HG02840 (cell line): ENCODE measurements around the gene JADE2.

Source experiments
- ATAC-seq: cut with Tn5 transposase; IDR thresholded peaks from one replicate; pipeline ENCODE4 v1.9.1; 2021; ENCODE audit warnings: mild to moderate bottlenecking, moderate library complexity, moderate number of reproducible peaks; ENCODE audit not compliant: unreplicated experiment, low FRiP score

The JADE2 gene

GRCh38 chr5:134565791-134566740 is 40.6 kb downstream of the JADE2 start:
- ATAC-seq, result no peak

- ATAC-seq, result no peak
These were observed 41.3 kb downstream of the JADE2 start for GRCh38 chr5:134566741-134567221.

GRCh38 chr5:134567641-134568336 is 42.3 kb downstream of the JADE2 start:
- no peak for ATAC-seq

- no peak for ATAC-seq
These were observed 42.8 kb downstream of the JADE2 start for GRCh38 chr5:134568337-134568700.

- ATAC-seq, result no peak
These were observed 43.6 kb downstream of the JADE2 start for GRCh38 chr5:134568761-134569695.

GRCh38 chr5:134569758-134570364 is 44.4 kb downstream of the JADE2 start:
- ATAC-seq, result no peak

GRCh38 chr5:134570365-134570758 is 44.9 kb downstream of the JADE2 start:
- ATAC-seq, result no peak

- ATAC-seq, result no peak
These were observed 45.4 kb downstream of the JADE2 start for GRCh38 chr5:134570886-134571285.

GRCh38 chr5:134571693-134572405 is 46.4 kb downstream of the JADE2 start:
- no peak for ATAC-seq

GRCh38 chr5:134572811-134573210 is 47.3 kb downstream of the JADE2 start:
- ATAC-seq, result no peak

- no peak for ATAC-seq
These were observed 49.1 kb downstream of the JADE2 start for GRCh38 chr5:134574521-134574920.

- ATAC-seq, result no peak
These were observed 49.8 kb downstream of the JADE2 start for GRCh38 chr5:134575316-134575715.

GRCh38 chr5:134576386-134577021 is 51.0 kb downstream of the JADE2 start:
- no peak for ATAC-seq

- no peak for ATAC-seq
These were observed 51.7 kb downstream of the JADE2 start for GRCh38 chr5:134577022-134577795.

- no peak for ATAC-seq
These were observed 52.5 kb downstream of the JADE2 start for GRCh38 chr5:134577796-134578577.

GRCh38 chr5:134578578-134579283 is 53.3 kb downstream of the JADE2 start:
- no peak for ATAC-seq

GRCh38 chr5:134579284-134579771 is 53.9 kb downstream of the JADE2 start:
- ATAC-seq, result no peak
